Stimulated activated CD4-positive, alpha-beta T cell treated with anti-CD3 and anti-CD28 coated beads, Interleukin-2, amount 100 ng/mL, for 48 hours (primary cell): ENCODE results near the gene TAS1R3.

ENCODE experiments used
- DNase-seq, 2 donors: peaks; one replicate each; pipeline ENCODE4 v3.0.0-alpha.2; 2020

Gene TAS1R3

DNA sequence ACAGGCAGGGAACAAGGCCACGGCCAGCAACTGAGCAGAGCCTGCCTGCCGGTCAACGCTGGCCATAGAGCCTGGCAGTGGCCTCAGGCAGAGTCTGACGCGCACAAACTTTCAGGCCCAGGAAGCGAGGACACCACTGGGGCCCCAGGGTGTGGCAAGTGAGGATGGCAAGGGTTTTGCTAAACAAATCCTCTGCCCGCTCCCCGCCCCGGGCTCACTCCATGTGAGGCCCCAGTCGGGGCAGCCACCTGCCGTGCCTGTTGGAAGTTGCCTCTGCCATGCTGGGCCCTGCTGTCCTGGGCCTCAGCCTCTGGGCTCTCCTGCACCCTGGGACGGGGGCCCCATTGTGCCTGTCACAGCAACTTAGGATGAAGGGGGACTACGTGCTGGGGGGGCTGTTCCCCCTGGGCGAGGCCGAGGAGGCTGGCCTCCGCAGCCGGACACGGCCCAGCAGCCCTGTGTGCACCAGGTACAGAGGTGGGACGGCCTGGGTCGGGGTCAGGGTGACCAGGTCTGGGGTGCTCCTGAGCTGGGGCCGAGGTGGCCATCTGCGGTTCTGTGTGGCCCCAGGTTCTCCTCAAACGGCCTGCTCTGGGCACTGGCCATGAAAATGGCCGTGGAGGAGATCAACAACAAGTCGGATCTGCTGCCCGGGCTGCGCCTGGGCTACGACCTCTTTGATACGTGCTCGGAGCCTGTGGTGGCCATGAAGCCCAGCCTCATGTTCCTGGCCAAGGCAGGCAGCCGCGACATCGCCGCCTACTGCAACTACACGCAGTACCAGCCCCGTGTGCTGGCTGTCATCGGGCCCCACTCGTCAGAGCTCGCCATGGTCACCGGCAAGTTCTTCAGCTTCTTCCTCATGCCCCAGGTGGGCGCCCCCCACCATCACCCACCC, at the start of gene TAS1R3:
Gene TAS1R3 (plus strand): TSS at position 213 of the 898 bp plus-strand sequence. CDS start 66 bp downstream, at position 279.
- DNase-seq, result no peak

DNA sequence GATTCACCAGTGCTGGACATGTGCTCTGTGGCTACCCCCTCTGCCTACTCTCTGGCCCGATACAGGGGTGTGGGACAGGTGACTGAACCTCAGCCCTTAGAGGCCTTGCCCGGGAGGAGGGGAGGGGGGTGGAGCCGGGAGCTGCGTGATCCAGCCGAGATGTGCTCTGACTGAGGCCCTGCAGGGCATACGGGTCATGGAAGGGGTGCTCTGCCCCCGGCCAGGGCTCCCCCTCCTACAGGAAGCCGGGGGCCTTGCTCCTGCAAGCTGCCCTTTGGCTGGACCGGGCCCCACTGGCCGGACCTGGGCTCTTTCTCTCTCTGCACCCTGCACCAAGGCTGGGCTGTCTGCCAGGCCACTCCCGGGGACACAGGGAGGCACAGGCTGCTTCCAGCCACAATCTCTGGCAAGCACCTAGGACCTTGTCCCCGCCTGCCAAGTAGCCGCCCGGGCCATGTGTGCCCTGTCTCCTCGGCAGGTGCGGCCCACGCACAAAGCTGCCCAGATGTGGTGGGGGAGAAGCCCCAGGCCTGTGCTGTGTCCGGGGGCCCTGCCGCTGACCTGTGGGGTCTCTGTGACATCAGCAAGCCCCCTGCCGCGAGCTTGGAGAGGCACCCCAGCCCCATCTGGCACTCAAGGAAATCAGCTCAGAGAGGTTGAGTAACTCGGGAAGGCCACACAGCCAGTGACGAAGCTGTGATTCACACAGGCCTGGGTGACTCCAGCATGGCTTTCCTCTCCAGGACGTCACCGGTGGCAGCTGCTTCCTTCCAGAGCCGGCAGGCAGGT, 49.4 kb upstream of the TAS1R3 start:
- no peak for DNase-seq

DNA sequence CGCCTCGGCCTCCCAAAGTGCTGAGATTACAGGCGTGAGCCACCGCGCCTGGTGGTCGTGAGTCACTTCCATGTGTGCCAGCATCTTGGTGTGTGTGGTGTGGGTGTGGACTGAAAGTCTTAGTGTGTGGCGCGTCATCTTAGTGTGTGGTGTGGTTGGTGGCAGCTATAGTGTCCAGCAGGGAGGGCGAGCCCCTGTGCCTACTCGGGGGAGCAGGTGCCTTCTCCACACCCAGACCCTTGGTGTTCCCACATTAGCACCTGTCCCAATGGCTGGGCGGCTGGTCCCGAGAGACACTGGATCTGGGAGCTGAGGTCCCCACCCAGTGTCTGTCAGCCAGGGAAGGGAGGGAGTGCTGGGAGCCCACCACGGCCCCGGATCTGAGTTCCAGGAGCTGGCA, 48.1 kb upstream of the TAS1R3 start:
- no peak for DNase-seq

DNA sequence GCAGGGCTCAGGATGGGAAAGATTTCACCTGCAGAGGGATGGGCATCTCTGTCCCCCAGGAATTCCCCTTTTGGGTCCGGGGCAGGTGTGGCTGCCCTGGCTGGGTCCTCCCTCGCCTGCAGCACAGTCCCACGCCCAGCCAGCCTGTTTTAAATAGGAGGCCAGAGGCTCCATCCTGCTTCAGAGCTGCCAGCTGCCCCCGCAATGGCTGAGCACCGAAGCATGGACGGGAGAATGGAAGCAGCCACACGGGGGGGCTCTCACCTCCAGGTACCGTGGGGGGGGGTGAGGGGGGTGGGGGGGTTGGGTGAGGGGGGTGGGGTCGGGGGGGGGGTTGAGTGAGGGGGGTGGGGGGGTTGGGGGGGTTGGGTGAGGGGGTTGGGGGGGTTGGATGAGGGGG, 47.3 kb upstream of the TAS1R3 start:
- DNase-seq, result no peak

DNA sequence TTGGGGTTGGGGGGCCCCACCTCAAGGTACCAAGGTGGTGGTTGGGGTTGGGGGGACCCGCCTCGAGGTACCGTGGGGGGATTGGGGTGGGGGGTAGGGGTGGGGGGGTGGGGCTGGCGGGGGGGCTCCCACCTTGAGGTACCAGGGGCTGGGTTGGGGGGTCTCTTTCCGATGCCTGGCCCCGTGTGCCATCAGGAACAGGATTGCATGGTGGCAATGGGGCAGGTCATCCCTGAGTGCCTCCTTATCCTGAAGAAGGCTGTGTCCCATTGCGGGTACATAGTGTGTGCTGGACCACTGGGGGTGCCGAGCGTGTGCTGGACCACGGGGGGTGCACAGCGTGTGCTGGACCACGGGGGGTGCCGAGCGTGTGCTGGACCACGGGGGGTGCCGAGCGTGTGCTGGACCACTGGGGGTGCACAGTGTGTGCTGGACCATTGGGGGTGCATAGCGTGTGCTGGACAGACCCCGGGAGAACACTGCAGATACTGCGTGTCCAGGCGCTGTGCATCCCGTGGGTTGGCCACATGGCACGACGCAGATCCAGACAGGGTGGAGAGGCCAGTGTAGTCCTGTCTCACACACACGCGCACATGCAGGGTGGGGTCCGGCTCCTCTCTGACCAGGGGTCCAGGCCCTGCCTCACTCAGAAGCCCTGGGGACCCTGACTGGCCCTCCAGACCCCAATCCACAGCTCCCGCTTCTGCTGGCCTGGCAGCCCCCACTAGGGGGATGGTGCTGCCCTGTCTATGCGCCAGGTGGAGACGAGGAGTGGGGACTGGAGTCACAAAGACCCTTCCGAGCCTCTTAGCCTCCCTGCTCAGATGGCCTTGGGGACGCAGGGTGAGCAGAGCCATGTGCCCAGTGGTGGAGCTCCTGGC, 46.6 kb upstream of the TAS1R3 start:
- DNase-seq, result no peak

DNA sequence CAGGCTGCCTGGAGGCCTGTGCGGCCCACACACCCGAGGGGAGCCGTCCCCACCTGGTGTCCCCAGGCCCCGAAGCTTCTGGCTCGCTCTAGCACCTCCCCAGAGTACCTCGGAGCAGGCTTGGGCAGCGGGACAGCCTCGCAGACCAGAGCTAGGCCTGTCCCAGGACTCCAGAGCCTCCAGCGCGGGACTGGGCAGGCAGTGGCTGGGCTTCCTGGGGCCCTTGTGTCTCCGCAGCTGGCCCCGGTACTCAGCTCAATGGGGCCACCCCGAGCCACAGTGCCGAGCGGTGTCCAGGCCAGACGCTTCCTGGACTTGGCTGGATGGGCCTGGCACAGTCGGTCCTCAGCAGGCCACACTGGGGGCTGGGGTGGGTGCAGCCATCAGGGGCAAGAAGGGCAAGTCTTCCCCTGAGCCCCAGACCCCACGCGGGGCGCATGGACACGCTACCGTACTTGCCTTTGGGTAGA, 45.9 kb upstream of the TAS1R3 start:
- no peak for DNase-seq

DNA sequence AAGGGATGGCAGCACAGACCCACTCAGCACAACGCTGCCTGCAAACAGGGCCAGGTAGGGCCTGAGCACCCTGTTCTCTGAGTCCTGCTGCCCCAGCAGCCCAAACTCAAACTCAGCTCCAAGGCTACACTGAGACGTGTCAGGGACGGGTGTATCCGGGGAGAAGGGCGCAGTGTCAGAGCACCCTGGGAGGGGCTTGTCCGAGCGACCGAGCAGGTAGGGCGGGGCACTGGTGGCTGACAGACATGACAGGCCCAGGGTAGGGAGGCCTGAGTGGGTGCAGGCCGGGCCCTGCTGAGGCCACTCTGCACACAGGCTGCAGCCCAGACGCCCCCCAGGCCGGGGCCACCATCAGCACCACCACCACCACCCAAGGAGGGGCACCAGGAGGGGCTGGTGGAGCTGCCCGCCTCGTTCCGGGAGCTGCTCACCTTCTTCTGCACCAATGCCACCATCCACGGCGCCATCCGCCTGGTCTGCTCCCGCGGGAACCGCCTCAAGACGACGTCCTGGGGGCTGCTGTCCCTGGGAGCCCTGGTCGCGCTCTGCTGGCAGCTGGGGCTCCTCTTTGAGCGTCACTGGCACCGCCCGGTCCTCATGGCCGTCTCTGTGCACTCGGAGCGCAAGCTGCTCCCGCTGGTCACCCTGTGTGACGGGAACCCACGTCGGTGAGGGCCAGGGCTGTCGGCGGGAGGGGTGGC, 45.3 kb upstream of the TAS1R3 start:
- DNase-seq, result no peak

DNA sequence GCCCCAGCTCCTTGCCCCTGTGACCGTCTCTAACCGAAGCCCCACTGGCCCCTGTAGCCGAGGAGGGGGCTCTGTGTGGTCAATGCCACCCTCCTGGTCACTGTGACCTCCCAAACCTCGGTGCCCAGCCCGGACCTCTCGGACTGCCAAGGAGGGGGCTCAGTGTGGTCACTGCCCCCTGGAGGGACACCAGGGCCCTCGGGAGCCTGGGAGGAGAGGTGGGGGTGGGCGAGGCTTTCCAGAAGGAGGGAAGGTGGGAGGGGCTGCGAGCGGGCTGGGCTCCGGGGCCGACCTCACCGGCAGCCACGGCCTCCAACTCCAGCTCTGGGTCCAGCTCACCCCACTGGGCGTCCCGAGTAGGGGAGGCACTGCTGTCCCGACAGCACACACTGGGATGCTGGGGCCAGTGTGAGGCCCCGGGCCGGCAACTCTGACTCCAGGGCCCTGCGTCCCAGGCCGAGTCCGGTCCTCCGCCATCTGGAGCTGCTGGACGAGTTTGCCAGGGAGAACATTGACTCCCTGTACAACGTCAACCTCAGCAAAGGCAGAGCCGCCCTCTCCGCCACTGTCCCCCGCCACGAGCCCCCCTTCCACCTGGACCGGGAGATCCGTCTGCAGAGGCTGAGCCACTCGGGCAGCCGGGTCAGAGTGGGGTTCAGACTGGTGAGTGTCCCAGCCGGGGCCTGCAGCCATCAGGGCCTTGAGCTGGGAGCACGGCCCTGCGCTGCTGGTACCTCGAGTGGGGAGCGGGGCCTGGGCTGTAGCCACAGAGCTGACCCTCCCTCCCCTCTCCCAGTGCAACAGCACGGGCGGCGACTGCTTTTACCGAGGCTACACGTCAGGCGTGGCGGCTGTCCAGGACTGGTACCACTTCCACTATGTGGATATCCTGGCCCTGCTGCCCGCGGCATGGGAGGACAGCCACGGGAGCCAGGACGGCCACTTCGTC, 44.5 kb upstream of the TAS1R3 start:
- no peak for DNase-seq

DNA sequence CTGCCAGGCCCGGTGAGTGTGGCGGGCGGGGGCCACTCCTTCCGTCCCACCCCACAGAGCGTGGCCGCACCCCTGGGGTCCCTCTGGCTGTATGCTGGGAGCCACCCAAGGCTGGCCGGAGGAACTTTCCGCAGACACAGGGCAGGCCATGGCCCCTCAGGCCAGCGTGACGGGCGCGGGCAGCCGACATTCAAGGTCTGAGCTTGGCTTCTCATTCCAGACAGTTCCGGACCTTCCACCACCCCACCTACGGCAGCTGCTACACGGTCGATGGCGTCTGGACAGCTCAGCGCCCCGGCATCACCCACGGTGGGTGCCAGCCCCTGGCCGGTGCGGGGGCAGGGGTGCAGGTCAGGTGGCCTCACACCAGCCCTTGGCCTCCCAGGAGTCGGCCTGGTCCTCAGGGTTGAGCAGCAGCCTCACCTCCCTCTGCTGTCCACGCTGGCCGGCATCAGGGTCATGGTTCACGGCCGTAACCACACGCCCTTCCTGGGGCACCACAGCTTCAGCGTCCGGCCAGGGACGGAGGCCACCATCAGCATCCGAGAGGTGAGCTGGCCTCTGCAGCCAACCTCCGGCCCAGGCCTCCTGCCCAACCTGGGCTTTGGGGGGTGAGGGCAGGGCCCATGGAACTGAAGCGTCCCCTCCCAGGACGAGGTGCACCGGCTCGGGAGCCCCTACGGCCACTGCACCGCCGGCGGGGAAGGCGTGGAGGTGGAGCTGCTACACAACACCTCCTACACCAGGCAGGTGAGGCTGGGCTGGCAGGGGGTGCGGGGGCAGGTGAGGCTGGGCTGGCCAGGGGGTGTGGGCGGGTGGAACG, 43.6 kb upstream of the TAS1R3 start:
- no peak for DNase-seq

DNA sequence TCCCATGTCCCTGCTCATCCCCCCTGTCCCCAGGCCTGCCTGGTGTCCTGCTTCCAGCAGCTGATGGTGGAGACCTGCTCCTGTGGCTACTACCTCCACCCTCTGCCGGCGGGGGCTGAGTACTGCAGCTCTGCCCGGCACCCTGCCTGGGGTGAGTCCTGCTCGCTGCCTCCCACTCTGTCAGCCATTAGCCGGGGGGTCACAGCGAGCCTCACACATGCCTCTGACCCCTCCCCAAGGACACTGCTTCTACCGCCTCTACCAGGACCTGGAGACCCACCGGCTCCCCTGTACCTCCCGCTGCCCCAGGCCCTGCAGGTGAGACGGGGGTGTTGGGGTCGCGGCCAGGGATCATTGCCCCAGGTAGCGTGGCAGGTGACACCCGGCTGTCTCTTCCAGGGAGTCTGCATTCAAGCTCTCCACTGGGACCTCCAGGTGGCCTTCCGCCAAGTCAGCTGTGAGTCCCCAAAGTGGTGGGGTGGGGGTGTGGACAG, 40.8 kb upstream of the TAS1R3 start:
- peak in 1 of 2 donors; percentile 60 for DNase-seq

DNA sequence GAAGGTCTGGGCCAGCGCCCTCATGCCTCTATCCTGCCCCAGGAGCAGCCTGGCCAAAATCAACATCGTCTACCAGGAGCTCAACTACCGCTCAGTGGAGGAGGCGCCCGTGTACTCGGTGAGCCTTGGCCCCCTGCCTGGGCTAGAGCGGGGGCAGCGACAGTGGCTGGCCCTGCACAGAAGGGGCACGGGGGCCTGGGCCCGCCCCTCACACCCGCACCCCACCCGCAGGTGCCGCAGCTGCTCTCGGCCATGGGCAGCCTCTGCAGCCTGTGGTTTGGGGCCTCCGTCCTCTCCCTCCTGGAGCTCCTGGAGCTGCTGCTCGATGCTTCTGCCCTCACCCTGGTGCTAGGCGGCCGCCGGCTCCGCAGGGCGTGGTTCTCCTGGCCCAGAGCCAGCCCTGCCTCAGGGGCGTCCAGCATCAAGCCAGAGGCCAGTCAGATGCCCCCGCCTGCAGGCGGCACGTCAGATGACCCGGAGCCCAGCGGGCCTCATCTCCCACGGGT, 40.0 kb upstream of the TAS1R3 start:
- DNase-seq, result no peak

DNA sequence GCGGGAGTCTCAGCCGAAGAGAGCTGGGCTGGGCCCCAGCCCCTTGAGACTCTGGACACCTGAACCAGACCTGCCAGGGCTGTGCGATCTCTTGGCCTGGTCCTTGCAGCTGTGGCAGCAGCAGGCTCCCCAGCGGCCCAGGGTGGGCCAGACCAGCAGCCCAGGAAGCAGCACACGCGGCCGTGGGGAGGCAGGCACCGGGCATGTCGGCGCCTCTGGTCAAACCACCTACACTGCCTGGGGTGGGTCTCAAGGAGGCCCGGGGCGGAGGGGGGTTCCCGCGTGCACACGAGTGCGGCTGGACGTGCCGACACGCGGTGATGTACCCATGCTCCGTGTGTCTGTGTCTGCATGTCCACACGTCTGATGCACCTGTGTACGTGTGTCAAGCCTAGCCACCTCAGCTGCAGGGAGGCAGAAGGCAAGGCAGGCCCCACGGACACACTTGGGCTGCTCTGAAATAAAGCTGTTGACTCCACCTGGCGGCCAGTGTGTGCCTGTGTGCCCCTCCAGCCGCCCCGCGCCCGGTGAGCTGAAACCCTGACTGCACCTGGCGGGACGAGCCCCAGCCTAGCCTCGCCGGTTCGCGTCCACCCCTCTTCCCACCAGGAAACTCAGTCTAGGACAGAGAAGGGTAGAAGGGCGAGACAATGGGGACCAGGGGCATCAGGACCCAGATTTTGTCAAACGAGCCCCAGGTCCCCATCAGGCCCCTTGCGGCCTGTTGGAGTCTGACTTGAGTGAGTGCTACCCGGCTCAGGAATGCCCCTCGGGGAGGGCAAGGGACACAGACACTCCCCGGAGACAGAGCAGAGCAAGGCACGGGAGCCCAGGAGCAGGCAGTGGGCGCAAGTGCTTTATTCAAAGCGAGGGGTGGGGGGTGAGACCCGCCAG, 39.3 kb upstream of the TAS1R3 start:
- DNase-seq, result no peak

DNA sequence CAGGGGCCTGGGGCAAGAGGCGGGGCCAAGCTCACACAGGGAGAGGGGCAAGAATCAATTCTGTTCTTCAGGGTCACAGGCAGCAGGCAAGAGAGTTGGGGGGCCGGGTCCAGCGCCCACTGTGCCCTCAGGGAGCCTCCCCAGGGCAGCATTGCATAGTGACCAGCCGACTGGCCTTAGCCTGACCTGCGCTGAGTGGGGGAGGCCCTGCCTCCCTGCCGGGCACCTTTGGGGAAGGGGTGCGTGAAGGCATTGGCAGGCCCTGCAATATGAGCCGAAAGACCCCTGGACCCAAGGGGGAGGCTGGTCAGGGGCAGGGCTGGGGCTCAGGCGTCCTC, 38.7 kb upstream of the TAS1R3 start:
- no peak for DNase-seq

DNA sequence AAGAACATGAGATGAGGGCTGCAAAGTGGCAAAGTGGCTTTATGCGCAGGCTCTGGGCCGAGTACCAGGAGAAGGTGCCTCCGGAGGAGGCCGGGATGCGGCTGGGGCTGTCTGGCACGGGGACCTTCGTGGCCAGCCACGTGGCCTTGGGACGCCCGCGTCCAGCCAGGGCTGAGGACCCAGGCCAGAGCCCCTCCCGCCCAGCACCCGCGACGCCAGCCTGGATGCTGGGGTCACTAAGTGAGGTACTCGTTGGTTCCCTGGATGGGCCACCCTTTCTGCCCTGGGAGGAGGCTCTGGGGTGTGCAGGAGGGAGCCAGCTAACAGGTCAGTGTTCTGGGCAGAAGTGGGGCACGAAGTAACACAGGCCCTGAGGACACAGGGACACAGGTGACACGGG, 38.2 kb upstream of the TAS1R3 start:
- DNase-seq, result no peak

DNA sequence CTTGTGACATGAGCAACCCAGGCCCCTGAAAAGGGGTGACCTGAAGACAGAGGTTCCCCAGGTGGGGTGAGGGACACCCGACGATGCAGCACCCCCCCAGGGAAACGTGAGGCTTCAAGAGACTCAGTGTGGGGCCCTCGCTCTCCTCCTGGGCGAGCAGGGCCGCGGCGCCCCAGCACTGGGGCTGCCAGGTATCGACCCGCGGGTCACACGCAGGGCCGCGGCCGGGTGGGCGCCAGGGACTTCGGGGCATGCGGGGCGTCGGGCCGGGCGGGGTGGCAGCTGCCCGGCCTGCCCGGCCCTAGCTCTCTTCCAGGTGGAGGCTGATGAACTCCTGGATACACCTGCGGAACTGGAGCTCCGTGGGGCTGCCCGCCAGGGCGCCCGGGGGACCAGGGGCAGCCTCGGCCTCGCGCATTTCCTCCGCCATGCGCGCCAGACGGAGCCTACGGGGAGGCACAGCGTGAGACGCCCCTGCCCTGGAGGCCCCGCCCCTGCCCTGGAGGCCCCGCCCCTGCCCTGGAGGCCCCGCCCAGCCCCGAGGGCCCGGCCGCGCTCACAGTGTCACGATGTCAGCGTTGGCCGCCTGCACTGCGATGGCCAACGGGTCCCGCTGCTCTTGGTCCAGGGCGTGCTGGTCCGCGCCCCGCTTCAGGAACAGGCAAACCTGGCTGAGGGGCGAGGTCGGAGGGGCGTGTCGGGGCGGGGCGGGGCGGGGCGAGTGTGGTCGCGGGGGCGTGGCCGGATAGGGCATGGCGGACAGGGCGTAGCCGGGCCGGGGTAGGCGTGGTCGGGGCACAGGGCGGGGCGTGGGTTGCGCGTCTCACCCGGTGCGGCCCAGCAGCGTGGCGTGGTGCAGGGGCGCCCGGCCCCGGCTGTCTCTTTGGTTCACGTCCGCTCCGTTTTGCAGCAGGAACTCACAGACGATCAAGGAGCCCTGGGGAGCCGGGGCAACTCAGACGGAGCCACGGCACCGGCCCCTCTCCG, 37.5 kb upstream of the TAS1R3 start:
- no peak for DNase-seq

DNA sequence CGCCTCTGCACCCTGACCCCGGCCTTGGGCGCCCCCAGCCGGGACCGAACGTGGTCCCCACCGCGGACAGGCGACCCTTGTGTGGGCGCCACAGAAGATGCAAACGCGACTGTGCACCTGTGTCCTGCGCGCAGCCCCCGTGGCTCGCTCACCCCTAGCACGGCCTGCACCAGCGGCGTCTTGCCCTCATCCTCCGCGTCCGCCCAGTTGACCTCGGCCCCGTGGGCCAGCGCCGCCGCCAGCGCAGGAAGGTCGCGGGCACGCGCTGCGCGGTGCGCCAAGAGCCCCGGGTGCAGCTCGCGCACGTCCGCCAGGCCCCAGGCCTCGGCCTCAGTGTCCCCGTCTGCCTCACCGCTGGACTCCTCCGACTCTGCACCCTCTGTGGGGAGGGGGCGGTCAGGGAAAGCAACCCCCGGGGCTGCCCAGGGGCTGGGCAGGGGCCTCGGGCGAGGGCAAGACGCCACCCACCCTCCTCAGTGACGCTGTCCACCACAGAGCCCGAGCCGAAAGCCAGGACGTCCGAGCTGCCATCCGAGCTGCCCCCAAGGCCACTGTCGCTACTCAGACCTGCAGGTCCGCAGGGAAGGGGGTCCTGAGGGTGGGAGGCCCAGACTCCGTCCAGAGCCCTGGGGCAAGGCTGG, 36.7 kb upstream of the TAS1R3 start:
- DNase-seq, result no peak
